HG02571 (cell line): ENCODE results near the gene COL26A1.
"Not testable (repeated sequence)": the region's sequence is repeated elsewhere in the genome, so short reads cannot be mapped to it uniquely, and the experiment has no call there.

Experiments
- ATAC-seq: cut with Tn5 transposase; IDR thresholded peaks from one replicate; pipeline ENCODE4 v1.9.1; 2021; ENCODE audit warnings: mild to moderate bottlenecking, moderate library complexity; ENCODE audit not compliant: unreplicated experiment

The COL26A1 gene

DNA sequence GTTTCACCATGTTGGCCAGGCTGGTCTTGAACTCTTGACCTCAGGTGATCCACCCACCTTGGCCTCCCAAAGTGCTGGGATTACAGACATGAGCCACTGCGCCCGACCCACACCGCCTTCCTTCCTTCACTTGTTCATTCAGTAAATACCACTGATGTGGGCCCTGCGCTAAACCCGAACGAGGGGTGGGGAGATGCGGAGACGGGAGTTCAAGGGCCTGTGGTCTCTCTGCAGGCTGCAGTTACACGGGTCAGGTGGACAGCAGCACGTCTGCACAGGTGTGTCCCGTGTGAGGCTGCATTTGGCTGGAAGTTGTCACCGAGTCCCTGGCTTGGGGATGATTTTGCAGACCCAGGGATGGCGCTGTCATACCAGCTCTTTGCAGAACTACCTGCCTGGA is 38.1 kb downstream of the COL26A1 start:
- no peak for ATAC-seq

DNA sequence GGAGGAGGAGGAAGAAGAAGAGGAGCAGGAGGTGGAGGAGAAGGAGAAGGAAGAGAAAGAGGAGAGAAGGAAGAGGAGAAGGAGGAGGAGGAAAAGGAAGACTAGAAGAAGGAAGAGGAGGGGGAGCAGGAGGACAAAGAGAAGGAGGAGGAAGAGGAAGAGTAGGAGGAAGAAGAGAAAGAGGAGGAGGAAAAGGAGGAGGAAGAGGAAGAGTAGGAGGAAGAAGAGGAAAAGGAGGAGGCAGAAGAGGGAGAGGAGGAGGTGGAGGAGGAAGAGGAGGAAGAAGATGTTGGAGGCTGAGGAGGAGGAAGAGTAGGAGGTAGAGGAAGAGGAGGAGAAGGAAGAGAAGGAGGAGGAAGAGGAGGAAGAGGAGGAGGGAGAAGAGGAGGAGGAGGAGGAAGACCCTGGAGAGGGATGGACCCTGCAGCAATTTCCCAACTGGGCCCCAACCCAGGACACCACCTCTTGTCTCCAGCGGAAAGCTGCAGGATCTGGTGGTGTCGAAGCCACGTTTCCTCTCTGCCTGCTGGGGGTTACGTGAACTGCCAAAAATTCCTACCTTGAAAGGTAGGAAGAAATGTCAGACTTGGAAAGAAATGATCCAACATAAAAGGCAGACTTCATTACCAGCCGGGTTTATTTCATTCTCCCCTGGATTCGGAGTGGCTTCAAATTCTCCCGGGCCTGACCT is 38.9 kb downstream of the COL26A1 start:
- no peak for ATAC-seq

DNA sequence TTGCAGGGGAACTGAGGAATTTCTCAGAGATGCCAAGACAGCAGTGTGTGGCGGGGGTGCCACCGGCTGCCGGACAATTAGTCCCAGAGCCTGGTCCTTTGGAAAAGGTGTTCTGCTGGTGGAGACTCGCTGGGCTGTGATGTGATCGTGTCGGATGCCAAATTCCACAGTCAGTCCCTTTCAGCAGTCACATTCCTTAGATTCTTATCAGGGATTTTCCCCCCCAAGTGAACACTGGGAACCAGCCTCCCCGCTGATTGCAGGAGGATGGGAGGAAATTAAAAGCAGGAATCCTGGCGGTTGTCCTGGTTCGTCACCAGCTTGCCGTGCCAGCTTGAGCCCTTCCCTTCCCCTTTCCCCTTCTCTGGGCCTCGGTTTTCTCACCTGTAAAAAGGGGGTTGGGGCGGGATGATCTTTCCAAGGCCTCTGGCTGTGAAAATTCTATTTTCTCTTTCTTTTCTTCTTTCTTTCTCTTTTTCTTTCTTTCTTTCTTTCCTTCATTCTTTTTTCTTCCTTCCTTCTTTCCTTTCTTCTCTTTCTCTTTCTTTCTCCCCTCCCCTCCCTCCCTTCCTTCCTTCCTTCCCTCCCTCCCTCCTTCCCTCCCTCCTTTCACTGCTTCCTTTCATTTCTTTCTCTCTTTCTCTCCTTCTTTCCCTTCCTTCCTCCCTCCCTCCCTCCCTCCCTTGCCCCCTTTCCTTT is 39.6 kb downstream of the COL26A1 start:
- no peak for ATAC-seq

DNA sequence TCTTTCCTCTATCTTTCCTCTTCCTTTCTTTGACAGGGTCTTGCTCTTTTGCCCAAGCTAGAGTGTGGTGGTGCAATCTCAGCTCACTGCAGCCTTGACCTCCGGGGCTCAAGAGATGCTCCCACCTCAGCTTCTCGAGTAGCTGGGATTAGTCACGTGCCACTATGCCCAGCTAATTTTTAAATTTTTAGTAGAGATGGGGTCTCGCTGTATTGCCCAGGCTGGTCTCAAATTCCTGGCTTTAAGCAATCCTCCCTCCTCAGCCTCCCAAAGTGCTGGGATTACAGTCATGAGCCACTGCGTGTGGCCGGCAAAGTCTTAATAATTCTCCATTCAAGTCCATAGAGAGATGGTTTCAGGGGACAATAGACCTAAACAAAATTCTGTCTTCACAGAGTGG is 40.2 kb downstream of the COL26A1 start:
- ATAC-seq, result no peak

DNA sequence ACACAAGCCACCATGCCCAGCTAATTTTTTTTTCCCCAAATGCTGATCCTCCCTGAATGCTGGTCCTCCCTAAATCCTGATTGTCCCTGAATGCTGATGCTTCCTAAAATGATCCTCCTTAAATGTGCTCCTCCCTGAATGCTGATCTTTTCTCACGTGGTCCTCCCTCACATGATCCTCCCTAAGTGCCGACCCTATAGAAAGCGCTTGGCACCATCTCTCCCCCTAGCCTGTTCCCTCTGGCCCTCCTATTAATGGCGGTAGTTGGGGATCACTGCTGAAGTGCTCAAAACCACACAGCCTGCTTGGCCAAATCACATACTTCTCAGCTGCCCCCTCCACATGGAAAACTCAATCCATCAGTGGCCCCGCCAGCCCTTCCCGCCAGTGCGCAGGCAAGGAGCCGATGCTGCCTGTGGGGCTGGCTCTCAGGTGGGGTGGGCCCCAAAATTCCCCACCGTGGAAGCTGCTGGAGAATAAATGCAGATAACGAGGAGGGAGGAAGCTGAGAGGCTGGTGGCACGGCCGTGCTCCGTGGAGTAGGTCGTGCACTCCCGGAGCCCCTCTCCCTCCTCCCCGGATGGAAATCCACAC is 42.9 kb downstream of the COL26A1 start:
- ATAC-seq, result no peak

DNA sequence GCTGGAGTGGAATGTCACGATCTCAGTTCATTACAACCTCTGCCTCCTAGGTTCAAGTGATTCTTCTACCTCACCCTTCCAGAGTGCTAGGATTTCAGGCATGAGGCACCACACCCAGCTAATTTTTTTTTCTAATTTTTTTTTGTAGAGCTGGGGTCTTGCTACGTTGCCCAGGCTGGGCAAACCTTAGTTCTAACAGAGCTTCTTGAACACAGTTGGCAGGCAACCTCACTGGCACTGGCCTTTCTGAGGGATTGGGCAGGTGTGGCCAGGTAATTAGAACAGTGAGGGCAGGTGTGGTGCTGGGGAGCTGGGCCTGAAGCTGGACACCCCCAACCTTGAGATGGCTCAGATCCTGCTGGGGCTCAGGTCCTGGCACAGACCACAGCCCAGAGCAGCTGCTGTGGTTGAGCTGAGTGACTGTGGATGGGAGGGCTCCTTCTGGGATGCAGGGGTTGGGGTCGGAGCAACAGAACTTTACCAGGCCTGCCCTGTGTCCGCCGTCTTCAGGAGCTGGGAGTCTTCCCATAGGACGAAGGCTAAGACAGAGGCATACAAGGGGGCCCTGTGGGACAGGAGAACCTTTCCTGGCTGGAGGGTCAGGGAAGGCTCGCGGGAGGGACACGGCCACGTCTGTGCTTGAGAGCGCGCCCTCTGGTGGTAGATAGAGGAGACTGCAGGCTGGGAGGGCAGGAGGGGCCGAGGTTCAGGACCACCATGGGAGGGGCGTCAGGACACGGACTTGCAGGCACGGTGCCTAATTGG is 48.2 kb downstream of the COL26A1 start:
- no peak for ATAC-seq

DNA sequence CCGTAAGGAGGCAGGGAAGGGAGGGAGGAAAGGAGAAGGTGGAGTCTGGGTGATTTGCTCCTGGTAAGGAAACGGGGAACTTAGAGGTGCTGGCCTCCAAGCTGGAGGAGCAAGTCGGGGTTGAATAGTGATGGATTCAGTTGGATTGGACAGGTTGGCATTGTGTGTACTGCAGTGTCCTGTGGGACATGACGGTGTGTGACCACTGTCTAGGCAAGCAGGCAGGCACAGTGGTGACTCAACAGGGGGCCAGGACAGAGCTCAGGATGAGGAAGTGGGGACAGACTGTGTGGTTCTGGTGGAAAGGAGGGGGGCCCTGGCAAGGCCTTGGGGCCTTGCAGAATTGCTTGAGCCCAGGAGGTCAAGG is 48.8 kb downstream of the COL26A1 start:
- ATAC-seq, result no peak

DNA sequence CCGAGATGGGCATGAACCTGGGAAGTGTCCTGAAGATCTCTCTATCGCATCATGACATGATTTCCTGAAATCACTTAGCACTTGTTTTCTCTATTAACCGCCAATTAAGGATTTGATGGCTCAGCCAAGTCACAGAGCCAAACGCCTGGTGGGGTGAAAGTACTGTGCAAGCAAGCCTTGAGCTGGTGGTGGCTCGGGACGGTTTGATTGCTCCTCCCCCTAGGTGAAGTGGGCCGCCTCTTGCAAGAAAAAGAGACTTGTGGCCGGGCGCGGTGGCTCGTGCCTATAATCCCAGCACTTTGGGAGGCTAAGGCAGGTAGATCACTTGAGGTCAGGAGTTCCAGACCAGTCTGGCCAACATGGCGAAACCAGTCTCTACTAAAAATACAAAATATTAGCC is 50.3 kb downstream of the COL26A1 start:
- no peak for ATAC-seq

DNA sequence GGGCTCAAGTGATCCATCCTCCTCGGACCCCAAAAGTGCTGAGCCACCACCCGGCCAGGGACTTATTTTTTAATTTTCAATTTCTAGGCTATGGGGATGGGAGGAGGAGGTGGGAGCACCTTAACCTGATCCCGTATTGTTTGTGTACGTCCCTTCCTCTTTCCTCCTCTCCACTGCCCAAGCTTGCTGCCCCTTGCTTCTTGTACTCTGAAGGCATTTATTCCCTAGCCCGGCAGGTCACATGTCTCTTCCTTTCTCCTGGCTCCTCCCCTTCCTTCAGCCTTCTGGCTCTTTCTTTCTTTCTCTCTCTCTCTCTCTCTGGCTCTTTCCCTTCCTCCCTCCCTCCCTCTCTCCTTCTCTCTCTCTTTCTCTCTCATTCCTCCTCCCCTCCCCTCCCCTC is 56.0 kb downstream of the COL26A1 start:
- no peak for ATAC-seq

DNA sequence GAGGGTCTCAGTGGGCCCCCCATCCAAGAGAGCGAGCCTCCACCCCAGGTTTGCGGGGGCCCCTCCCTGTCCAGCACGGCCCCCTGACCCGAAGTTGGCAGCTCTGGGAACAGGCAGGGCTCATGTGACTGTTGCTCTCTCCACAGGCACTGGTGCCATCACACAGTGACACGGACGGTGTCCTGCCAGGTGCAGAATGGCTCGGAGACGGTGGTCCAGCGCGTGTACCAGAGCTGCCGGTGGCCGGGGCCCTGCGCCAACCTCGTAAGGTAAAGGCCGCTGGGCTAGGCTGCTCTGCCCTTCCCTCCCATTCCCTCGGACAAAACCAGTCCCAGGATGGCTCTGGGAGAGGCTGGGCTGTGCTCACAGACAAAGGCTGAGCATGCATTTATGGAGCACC is 57.2 kb downstream of the COL26A1 start:
- no peak for ATAC-seq

DNA sequence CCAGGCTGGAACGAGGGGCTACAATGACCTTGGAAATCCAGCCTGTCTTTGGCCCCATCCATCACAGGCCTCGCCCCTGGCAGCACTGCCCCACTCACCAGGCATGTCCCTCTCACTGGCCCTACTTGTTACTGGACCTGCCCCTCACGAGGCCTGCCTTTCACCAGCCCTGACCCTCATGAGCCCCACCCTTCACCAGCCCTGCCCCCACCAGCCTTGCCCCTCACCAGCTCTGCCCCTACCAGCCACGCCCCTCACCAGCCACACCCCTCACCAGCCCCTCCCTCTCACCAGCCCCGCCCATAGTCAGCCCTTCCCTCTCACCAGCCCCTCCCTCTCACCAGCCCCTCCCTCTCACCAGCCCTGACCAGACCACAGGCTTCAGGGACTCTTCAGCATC is 57.8 kb downstream of the COL26A1 start:
- ATAC-seq, result no peak

DNA sequence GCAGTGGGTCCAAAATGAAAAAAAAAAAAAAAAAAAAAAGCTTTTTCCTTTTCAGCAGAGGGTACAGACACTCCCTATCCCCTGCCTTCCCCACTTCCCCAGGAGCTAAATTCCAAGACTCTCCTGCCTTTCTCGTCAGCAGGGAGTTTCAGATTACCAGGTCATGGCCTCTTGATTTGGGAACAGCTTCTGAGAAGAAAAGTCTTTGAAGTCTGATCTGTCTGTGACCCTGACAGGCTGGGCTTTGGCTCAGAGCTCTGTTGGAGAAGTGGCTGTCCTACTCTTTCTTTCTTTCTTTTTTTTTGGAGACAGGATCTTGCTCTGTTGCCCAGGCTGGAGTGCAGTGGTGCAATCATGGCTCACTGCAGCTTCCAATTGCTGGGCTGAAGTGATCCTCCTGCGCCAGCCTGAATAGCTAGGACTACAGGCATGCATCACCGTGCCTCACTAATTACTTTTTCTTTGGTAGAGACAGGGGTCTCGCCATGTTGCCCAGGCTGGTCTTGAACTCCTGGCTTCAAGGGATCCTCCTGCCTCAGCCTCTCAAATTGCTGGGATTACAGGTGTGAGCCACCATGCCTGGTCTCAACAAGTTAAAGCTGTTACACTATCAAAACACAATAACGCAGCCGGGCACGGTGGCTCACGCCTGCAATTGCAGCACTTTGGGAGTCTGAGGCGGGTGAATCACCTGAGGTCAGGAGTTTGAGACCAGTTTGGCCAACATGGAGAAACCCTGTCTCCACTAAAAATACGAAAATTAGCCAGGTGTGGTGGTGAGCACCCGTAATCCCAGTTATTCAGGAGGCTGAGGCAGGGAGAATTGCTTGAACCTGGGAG is 59.9 kb downstream of the COL26A1 start:
- ATAC-seq, result no peak

DNA sequence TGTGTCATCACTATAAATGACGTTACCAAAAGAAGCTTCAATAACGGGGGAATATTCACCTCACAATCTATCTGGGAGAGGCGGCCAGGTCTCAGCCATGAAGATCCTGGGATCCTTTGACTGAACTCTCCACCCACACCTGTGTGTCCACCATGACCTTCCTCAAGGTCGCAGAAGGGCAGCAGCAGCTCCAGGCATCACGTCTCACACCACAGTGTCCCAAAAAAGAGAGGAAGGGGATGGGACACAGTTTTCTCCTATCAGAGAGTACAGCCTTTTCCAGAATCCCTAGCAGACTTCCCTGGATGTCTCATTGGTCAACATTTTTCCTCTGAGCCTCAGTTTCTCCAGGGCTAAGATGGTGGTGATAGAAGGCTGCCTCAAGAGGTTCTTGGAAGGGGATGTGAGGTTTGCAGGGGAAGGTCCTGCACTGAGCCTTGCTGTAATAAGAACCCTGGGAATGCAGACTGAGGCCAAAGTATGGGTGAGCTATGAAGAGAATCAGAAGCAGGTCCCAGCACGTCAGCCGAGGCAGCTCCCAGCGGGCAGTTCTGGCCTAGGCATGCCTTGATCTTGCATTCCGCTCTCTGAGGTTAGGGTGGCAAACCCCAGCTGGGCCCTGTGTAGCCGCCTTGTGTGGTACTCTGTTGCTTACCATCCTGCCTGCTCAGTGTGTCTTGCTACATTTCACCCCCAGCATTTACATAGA is 63.8 kb downstream of the COL26A1 start:
- no peak for ATAC-seq

DNA sequence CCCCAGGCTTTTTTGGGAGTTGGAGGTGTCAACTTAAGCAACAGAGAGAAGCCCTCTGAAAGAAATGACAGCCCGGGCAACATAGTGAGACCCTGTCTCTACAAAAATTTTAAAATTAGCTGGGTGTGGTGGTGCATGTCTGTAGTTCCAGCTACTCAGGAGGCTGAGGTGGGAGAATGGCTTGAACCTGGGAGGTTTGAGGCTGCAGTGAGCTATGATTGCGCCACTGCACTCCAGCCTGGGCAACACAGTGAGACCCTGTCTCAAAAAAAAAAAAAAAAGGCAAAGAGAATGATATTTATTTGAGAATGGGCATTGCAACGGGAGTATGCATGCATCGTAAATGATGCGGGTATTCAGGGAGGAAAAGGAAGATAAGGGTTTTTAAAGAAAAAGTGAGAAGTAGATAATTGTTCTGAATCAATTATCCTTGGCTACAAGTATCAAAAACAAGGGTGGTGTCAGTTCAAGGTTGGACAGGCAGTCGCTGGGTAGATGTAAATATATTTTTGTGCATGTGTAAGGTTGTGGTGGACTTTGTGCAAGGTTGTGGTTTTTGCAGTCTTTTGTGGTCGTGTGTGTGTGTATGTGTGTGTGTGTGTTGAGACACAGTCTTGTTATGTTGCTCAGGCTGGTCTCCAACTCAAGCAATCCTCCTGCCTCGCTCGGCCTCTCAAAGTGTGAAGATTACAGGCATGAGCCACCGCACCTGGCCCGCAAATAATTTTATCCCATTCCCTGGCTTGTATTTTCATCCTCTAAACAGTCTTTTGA is 65.6 kb downstream of the COL26A1 start:
- ATAC-seq, result no peak

DNA sequence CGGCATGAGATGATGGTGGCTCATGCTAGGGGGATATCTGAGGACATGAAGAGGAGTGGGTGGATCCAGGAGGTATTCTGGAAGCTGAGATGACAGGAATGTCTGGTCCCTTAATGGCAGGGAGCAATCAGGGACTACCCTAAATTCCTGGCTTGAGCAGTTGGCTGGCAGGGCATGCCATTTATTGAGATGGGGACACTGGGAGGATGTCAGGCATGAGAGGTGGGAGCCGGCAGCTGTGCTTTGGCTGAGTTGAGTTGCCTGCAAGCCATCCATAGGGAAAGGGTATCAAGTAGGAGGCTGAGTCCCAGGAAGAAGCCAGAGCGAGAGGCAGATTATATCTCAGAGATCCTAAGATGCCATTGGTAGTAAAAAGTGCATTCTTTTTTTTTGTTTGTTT is 69.6 kb downstream of the COL26A1 start:
- ATAC-seq, result no peak

DNA sequence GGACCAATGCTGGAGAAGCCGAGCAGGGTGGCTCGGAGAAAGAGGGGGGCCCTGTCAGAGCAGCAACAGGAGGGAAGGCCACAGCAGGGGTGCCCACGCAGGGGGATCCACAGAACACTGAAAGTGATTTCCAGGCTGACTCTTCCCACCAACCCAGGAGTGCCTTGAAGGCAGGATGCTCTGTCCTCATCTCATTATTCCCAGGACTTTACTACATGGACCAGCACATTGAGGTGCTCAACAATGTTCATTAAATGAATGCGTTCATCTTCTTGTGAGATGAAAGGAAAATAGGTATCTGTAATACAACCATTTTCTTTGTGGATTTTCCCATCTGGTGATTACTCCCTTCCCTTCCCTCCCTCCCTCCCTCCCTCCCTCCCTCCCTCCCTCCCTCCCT is 71.0 kb downstream of the COL26A1 start:
- no peak for ATAC-seq

DNA sequence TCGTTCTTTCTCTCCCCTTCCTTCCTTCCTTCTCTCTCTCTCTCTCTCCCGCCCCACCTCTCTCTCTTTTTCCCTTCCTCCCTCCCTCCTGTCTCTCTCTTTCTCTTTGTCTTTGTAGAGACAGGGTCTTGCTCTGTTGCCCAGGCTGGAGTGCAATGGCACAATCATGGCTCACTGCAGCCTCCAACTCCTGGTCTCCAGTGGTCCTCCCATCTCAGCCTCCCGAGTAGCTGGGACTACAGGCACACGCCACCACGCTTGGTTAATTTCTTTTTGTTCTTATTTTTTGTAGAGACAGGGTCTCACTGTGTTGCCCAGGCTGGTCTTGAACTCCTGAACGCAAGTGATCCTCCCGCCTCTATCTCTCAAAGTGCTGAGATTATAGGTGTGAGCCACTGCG is 71.5 kb downstream of the COL26A1 start:
- not testable (repeated sequence) for ATAC-seq

DNA sequence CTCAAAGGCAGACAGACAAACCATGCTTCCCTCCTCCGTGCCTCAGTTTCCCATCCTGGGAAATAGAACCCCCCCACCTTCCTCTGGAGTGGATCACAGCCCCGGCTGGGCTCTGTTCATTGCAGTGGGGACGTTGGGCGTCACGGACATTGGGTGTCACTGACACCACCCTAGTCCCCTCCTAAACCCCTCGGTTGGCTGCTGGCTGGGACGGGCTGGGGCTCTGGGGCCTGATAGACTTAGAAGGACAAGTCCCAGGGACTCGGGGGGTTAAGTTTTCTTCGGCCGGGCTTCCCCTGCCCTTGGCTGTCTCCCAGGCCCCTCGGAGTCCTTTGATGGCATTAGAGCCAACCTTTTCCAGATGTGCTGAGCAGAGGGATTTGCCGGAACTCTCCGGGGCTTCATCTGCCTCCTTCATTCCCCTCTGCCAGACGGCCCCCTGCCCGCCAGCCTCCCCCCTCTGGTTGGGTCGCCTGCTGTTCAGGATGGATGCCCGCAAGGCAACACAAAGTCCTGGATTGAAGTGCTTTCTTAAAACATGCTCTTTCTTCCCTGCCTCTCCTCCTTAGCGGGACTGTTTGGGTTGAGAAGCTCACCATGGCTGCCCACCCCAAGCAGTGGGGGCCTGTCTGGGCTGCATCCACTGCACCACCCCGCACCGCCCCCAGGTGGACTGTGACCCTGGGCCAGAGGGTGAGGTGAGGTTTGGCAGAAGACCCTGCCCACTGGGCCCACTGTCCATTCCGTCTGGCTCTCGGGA is 73.0 kb downstream of the COL26A1 start:
- no peak for ATAC-seq
